NCI-H1092 (cell line): ENCODE data around the gene TRAF5.
A peak's percentile ranks its signal among the peaks of the same experiment; 100 is the strongest.
"Not testable (repeated sequence)": the region's sequence is repeated elsewhere in the genome, so short reads cannot be mapped to it uniquely, and the experiment has no call there.

Experiments used
- DNase-seq: peaks from one replicate; lab custom pipeline; 2025; lab: John Stamatoyannopoulos, UW

Gene TRAF5

DNA sequence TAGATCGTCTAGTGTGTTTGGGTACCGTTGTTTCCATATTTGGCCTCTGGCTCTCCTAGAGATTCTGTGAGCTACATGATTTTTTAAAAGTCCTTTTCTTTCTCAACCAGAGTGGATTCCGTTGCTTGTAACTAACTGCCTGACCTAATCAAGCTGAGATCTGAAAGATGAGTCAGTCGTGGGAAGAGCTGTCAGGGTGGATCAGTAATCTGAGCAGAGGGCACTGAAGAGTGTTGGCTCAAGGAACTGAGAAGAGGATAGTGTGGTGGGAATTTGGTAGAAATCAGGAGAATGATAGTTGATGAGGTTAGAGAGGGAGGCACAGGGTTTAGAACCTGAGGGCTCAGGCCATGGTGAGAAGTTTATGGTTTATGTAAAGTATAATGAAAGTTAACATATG, 52.2 kb downstream of the TRAF5 start:
- DNase-seq, result no peak

DNA sequence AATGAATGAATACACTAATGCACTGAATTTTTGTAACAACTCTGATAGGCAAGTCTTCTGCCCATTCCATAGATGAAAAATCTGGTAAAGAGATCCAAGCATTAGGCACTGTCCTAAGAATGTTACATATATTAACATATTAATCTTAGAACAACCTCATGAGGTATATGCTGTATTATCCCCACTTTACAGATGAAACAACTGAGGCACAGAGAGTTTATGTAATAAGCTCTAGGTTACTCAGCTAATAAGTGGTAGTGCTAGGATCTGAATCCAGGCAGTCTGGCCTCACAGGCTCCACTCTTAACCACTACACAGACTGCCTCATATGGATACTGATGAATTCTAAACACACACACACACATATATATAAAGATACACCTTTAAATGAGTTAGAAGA, 52.8 kb downstream of the TRAF5 start:
- DNase-seq, result no peak

DNA sequence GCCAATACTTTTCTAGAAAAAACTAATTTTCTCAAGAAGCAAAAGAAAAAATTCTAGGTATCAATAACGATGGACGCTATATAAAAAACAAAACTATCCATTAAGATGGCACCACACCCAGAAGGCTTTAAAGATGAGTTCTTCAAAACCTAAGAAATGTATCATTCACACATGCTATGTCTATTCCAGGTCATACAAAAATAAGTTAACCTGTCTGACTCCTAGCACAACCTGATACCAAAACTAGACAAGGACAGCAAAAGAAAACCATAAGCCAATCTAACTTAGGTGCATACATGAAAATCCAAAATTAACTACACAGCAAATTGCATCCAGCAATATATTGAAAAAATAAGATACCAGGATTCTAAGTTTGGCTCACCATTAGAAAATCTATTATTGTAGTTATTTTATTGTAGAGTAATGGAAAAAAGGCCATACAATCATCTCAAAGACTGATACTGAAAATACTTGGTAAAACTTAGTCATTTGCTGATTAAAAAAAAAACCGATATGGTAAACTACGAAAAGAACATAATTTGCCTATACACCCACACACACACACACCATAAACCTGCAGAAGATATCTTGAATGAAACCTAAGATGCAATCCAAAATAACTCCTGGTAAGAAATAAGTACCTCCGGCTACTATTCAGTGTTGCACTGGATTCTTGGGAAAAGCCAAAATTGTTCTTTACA, 55.0 kb downstream of the TRAF5 start:
- DNase-seq, result no peak

DNA sequence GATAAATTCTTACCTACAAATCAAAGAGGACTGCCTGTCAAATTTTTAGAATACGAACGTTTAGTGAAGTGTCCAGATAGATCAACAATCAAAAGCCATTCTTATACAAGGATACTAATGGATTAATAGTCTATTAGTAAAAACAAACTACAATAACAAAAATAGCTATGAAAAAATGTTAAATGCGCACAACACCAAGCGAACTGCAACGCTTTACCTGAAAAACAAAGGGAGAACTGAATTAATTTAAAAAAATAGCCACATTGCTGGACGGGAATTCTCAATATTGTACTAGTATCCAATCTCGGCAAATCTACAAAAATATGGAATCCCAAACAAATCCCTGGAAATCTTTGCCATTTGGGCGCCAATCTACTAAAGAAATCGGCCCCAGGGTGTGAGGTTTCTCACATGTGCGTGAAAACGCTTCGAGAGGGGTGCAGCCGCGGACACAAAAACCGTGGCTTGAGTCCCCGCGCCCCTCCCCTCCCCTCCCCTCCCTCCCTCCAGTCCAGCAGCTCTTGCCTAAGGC, 55.6 kb downstream of the TRAF5 start:
- DNase-seq, result no peak

DNA sequence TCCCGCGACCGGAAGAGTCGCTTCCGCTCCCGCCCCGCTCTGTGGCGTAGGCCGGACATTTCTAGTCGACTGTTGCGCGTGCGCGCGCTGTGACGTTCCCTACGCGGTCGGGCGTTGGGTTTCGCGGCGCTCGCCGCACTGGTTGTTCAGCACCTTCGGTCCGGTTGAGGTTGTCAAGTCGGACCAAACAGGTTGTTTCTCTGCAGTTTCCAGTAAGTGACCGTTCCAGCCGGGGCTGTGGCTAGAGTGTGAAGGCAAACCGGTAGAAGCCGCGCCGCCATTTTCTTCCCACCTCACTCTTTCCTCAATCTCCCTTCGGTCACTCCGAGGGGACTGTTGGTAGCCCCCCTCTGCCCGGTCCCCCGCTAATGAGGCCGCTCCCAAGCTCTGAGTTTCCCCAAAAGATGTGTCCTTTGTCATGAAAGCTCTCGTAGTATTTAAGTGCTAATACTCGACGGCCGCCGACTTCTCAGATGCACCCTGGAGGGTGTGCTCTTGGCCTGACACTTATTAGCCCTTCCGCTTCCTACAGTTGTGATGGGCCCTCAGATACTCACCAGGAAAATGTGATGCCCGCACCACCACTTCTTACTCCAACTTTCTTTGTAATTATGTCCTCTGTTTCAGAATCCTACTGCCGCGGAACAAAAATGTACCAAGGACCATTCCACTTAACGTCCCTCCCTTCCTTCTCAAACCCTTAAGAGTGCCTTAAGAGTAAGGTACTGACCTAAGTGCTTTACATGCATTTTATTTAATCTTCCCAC, 56.3 kb downstream of the TRAF5 start:
- peak; percentile 95 for DNase-seq

DNA sequence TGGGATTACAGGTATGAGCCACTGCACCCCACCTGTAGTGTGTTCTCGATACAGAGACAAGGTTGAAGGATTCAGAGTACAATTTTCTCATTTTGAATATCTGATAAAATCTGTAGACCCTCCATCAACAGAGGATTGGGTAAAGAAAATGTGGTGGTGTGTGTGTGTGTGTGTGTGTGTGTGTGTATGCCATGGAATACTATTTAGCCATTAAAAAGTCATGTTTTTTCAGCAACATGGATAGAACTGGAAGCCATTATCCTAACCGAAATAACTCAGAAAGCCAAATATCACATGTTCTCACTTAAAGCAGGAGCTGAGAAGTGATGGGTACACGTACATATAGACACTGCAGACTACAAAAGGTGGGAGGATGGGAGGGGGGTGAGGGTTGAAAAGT, 57.9 kb downstream of the TRAF5 start:
- no peak for DNase-seq

DNA sequence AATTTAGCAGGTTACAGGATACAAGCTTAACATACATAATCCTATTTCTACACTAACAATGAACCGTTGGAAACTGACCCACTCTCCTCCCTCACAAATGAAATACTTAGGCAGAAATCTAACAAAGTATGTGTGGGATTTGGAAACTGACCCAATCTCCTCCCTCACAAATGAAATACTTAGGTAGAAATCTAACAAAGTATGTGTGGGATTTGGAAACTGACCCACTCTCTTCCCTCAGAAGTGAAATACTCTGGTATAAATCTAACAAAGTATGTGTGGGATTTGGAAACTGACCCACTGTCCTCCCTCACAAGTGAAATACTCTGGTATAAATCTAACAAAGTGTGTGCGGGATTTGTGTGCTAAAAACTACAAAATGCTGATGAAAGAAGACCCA, 60.3 kb downstream of the TRAF5 start:
- DNase-seq, result no peak

DNA sequence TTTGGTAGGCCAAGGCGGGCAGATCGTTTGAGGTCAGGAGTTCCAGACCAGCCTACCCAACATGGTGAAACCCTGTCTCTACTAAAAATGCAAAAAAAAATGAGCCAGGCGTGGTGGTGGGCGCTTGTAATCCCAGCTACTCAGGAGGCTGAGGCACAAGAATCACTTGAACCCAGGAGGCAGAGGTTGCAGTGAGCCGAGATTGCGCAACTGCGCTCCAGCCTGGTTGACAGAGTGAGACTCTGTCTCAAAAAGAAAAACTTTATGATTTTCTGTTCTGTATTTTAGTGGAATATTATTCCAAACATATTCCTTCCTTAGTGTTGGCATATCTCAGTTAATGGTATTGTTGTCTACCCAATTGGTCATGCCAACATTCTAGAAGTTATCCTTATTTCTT, 64.2 kb downstream of the TRAF5 start:
- not testable (repeated sequence) for DNase-seq

DNA sequence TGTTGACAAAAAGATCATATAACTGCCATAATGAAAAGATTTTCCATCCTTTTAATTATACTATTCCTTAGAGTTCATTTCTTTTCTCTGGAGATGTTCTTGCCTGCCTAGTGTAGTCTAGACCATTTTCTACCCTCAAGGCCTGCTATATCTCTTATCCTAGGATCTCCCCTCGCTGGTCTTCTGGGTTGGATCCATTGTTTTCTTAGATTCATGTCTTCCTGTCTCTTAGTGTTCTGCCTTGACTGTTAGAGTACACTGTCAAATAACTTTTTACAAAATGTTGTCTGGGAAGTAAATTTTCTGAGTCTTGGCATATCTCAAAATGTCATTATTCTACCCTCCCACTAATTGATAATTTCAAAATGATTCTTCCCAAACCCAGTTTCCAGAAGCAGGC, 66.6 kb downstream of the TRAF5 start:
- DNase-seq, result no peak

DNA sequence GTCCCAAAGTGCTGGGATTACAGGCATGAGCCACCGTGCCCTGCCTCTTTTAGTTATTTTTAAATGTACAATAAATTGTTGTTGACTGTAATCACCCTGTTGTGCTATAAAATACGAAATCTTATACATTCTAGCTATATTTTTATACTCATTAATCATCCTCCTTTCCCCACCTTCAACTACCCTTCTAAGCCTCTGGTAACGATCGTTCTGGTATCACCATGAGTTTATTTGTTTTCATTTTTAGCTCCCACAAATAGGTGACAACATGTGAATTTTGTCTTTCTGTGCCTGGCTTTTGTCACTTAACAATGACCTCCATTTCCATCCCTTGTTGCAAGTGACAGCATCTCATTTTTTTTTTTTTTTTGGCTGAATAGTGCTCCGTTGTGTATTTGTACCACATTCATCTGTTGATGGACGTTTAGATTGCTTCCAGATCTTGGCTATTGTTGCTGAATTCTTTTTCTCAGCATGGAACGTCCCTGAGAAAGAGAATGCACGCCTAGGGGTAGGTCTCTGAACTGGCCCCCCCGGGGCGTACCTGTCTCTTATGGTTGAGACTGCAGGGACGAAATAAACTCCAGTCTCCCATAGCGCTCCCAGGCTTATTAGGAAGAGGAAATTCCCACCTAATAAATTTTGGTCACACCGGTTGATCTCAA, 71.8 kb downstream of the TRAF5 start:
- DNase-seq, result not testable (repeated sequence)

DNA sequence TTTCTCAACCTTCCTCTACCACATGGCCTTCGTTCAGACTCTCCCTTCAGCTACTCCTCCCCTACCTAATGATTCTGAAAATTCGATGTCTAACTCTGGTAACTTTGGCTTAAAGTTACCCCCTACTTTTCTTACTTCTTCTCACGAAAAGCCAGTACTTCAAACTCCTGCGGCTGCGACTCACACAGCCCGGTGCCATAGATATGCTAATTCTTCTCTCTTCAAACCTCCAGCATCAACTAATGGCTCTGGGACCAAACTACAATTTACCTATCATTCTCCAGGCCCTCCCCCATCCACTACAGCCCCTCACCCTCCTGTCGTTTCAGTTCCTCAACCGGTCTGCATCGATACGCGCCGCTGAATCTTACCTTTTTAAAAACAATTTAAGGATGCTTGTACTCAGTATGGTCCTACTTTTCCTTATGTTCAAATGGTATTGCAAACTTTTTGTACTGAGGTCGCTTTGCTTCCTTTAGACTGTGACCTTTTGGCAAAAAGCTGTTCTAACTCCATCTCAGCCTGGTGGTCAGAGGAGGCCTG, 73.3 kb downstream of the TRAF5 start:
- not testable (repeated sequence) for DNase-seq

DNA sequence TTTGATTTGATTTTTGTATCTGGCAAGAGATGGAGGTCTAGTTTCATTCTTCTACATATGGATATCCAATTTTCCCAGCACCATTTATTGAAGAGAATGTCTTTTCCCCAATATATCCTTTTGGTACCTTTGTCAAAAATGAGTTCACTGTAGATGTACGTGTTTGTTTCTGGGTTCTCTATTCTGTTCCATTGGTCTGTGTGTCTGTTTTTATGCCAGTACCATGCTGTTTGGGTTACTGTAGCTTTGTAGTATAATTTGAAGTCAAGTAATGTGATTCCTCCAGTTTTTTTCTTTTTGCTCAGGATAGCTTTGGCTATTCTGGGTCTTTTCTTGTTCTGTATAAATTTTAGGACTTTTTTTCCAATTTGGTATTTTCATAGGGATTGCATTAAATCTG, 75.1 kb downstream of the TRAF5 start:
- not testable (repeated sequence) for DNase-seq

DNA sequence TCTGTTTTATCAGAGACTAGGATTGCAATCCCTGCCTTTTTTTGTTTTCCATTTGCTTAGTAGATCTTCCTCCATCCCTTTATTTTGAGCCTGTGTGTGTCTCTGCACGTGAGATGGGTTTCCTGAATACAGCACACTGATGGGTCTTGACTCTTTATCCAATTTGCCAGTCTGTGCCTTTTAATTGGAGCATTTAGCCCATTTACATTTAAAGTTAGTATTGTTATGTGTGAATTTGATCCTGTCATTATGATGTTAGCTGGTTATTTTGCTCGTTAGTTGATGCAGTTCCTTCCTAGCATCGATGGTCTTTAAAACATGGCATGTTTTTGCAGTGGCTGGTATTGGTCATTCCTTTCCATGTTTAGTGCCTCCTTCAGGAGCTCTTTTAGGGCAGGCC, 79.5 kb downstream of the TRAF5 start:
- DNase-seq, result not testable (repeated sequence)

DNA sequence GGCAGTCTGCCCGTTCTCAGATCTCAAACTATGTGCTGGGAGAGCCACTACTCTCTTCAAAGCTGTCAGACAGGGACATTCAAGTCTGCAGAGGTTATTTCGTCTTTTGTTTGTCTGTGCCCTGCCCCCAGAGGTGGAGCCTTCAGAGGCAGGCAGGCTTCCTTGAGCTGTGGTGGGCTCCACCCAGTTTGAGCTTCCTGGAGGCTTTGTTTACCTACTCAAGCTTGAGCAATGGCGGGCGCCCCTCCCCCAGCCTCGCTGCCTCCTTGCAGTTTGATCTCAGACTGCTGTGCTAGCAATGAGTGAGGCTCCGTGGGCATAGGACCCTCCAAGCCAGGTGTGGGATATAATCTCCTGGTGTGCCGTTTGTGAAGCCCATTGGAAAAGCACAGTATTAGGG, 81.1 kb downstream of the TRAF5 start:
- DNase-seq, result not testable (repeated sequence)

DNA sequence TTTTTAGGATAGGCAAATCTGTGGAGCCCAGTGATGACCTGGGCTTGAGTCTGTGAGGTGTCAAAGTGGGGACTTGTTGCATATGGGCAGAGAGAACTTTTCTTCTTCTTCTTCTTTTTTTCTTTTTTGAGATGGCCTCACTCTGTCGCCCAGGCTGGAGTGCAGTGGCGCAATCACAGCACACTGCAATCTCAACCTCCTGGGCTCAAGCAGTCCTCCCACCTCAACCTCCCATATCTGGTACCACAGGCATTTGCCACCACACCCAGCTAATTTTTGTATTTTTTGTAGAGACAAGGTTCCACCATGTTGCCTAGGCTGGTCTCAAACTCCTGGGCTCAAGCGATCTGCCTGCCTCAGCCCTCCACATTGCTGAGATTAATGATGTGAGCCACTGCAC, 85.0 kb downstream of the TRAF5 start:
- no peak for DNase-seq

DNA sequence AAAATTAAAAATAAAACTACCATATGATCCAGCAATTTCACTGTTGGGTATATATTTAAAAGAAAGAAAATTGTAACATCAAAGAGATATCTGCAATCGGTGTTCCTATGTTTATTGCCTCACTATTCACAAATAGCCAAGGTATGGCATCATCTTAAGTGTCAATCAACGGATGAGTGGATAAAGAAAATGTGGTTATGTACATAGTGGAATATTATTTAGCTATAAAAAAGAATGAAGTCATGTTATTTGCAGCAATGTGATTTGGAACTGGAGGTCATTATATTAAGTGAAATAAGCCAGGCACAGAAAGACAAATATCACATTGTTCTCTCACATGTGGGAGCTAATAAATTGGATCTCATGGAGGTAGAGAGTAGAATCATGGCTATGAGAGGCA, 89.1 kb downstream of the TRAF5 start:
- no peak for DNase-seq

DNA sequence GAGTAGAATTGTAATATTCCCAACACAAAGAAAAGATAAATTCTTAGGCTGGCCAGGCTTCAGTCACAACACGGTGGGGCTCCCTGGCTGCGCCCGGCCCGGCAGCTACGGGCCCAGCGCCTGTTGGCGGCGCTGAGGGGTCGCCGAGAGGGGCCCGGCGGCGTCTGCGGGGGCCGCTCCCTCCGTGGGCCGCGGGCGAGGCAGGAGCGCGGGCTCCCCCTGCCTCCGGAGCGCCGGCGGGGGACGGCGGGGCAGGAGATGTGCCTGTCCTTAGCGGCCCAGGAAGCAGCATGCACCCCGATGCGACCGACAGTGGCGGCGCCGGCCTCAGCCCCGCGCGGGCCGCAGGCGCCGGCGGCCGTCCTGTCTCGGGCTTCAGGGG, 89.6 kb downstream of the TRAF5 start:
- DNase-seq, result not testable (repeated sequence)

DNA sequence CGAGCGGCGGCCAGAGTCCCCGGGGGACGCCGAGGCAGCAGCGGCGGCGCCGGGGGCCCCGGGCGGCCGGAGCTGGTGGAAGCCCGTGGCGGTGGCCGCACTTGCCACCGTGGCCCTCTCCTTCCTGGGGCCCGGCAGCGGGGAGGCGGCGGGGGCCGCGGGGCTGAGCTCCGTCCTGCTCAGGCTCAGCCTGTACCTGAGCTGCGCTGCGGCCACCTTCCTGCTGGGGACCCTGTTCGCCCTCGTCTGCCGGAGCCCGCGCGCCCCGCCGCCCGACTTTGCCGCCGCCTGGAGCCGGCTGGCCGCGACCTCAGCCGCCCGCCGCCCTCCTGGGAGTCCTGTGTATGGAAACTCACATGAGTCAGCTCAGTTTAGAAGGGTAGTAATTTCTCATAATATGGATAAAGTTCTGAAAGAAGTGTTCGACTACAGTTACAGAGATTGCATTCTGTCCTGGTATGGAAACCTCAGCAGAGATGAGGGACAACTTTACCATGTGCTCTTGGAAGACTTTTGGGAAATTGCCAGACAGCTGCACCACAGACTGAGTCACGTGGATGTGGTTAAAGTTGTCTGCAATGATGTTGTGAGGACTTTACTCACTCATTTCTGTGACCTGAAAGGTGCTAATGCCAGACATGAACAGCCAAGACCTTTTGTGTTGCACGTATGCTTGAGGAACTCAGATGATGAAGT, 90.1 kb downstream of the TRAF5 start:
- not testable (repeated sequence) for DNase-seq

DNA sequence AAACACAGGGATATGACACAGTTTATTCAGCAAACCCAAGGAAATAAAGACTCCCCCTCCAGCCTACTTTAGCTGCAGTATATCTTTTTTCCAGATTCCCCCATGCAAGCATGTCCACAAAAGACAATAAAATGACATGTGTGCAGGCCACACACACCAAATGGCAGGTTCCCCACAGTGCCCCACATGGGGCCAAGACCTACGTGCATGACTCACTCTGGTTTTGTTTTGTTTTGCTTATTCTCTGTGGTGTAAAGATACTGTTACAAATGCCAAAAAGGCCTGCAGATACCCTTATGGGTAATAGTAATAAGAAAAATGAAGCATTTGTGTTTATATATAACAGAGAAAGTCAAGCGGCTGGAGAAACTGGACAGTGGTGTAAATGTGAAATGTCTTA, 93.8 kb downstream of the TRAF5 start:
- no peak for DNase-seq

DNA sequence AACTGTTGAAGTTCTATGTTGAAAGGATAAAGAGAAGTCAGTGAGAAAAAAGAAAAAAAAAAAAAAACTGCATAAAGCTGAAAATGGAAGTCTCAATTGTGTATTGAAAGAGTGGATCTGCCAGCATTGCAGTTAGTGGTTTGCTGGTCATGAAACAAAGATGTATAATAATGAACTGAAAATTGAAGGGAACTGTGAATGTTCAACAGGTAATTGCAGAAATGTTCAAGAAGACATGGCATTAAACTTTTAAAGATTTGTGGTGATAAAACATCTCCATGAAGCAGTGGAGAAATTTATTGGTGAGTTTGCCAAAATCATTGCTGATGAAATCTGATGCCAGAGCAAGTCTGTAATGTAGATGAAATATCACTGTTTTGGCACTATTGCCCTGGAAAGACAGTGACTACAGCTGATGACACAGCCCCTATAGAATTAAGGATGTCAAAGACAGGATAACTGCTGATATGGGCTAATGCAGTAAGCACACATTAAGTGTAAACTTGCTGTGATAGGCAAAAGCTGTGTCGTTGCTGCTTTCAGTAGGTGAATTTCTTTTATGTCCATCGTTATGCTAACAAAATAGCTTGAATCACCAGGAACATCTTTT, 94.3 kb downstream of the TRAF5 start:
- DNase-seq, result no peak

DNA sequence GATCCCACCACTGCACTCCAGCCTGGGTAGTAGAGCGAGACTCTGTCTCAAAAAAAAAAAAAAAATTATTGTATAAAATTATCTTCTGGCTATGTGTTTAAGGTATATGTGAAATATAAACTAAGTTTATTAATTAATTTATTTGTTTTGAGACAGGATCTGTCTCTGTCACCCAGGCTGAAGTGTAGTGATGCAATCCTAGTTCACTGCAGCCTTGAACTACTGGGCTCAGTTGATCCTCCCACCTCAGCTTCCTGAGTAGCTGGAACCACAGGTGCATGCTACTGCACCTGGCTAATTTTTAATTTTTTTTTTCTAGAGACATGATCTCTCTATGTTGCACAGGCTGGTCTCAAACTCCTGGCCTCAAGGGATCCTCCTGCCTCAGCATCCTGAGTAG, 97.4 kb downstream of the TRAF5 start:
- no peak for DNase-seq
